GM10248 (cell line): Measurements from ENCODE around the gene ZFPL1.
"Not testable (repeated sequence)": the region's sequence is repeated elsewhere in the genome, so short reads cannot be mapped to it uniquely, and the experiment has no call there.

ENCODE experiments used
- CTCF ChIA-PET: fragments of 300-600 bp; sonication (Branson Sonifier 250); formaldehyde crosslinking; extraction: SDS; loops from one replicate; lab custom pipeline; 2021; ENCODE audit warnings: antibody characterized with exemption; lab: Yijun Ruan, JAX
- POLR2A ChIA-PET: fragments of 350-650 bp; sonication (Branson Sonifier 250); formaldehyde crosslinking; extraction: SDS; loops from one replicate; lab custom pipeline; 2020; ENCODE audit warnings: antibody characterized with exemption; lab: Yijun Ruan, JAX
- DNase-seq: peaks from one replicate; pipeline ENCODE4 v3.0.0; 2012; ENCODE audit errors: extremely low spot score
- TF ChIP-seq, protein P1 (sequence below): IDR thresholded peaks from 2 replicates; pipeline ENCODE4 v1.5.1; 2012; ENCODE audit warnings: mild to moderate bottlenecking, low read depth; ENCODE audit errors: extremely low read depth, missing control alignments, control extremely low read depth

ZFPL1 gene

DNA sequence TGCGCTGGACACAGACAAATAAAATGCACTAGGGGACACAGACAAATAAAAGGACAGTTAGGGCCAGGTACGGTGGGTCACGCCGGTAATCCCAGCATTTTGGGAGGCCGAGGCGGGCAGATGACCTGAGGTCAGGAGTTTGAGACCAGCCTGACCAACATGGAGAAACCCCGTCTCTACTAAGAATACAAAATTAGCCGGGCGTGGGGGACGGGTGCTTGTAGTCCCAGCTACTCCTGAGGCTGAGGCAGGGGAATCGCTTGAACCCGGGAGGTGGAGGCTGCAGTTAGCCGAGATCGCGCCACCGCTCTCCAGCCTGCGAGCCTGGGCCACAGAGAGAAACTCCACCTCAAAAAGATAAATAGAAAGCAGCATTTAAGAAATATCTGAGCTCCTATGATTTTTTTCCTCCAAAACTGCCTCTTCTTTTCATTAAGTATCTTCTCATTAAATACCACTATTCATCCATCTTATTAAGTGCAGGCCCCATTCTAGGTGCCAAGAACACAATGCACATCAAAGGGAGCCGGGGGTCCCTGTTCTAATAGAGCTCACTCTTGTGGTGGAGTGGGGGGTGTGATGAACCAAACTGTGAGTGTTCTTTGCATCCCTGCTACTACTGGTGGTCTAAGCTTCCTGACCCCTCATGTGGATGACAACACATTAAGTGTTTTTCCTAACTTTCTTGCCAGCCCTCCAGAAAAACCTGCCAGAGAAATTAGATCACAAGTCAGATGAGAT, 34.2 kb downstream of the ZFPL1 start:
- ChIA-PET CTCF (interaction anchor here (0.6 to 7.2 kb wide), 15 partner anchors 10 to 278 kb away, joined by 3 to 73 read pairs (median 5); partner anchors contain the start of genes ARL2, CAPN1 and SAC3D1), POLR2A (interaction anchor here (0.6 to 1.4 kb wide), 5 partner anchors 104 to 401 kb away, joined by 3 to 7 read pairs (median 4); partner anchors contain the start of genes CDC42BPG and POLA2)
- TF ChIP-seq, protein P1, sequence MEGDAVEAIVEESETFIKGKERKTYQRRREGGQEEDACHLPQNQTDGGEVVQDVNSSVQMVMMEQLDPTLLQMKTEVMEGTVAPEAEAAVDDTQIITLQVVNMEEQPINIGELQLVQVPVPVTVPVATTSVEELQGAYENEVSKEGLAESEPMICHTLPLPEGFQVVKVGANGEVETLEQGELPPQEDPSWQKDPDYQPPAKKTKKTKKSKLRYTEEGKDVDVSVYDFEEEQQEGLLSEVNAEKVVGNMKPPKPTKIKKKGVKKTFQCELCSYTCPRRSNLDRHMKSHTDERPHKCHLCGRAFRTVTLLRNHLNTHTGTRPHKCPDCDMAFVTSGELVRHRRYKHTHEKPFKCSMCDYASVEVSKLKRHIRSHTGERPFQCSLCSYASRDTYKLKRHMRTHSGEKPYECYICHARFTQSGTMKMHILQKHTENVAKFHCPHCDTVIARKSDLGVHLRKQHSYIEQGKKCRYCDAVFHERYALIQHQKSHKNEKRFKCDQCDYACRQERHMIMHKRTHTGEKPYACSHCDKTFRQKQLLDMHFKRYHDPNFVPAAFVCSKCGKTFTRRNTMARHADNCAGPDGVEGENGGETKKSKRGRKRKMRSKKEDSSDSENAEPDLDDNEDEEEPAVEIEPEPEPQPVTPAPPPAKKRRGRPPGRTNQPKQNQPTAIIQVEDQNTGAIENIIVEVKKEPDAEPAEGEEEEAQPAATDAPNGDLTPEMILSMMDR = no peak
- DNase-seq = no peak

DNA sequence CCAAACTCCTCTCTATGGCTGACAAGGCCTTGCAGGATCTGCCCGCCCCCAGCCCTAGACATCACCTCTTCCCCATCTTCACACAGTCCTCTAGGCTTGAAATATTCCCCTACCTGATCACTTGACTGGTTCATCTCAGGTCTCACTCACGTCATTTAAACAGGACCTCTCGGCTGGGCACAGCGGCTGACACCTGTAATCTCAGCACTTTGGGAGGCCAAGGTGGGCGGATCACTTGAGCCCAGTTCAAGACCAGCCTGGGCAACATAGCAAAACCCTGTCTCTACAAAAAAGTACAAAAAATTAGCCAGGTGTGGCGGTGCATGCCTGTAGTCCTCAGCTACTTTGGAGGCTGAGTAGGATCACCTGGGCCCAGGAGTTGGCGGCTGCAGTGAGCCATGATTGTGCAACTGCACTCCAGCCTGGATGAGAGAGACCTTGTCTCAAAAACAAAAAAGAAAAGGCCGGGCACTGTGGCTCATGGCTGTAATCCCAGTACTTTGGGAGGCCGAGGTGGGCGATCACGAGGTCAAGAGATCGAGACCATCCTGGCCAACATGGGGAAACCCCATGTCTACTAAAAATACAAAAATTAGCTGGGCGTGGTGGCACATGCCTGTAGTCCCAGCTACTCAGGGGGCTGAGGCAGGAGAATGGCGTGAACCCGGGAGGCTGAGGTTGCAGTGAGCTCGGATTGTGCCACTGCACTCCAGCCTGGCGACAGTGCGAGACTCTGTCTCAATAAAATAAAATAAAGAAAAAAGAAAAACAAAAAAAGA, 35.1 kb downstream of the ZFPL1 start:
- DNase-seq = not testable (repeated sequence)
- ChIA-PET CTCF (interaction anchor here (0.6 to 7.2 kb wide), 14 partner anchors 8 to 279 kb away, joined by 3 to 73 read pairs (median 5); partner anchors contain the start of genes ARL2, CAPN1, SAC3D1 and TM7SF2), POLR2A (interaction anchor here (1.4 kb wide), 1 partner anchor 143 kb away, joined by 4 read pairs; the partner anchor contains the start of gene POLA2)

DNA sequence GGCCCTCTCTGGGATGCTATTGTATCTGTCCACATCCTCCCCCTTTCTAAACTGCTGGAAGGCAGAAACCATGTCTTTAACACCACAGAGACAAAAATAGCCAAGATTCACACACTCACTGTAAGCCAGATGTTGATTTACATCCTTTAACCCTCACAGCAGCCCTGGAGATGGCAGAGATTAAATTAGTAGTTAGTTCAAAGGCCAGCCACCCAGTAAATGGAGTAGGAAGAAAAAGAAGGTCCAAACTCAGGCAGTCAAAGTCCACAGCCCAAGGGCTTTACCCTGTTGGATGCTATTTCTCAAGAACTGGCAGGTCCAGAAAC, 35.6 kb downstream of the ZFPL1 start:
- ChIA-PET CTCF (interaction anchor here (1.3 to 7.2 kb wide), 5 partner anchors 8 to 272 kb away, joined by 3 to 73 read pairs (median 12); partner anchors contain the start of genes ARL2, SAC3D1 and TM7SF2), POLR2A (interaction anchor here (1.4 kb wide), 1 partner anchor 142 kb away, joined by 4 read pairs; the partner anchor contains the start of gene POLA2)
- no peak for DNase-seq

DNA sequence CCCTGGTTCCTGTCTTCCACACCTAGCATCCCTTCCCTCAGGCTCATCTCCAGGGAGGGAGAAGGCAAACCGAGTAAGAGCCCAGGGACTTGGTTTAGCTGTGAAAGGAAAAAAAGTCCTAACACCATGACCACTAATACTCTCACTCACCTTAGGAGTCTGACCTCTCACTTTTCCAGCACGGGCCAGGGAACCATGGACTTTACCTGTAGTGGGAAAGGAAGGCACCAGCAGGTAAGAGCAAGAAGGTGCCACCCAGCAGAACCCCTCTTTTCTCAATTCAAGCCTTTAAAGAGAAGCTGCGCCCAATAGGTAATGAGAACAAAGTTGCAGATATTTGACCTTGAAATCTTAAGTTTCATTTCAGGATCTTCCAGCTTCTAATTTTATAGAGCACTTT, 36.8 kb downstream of the ZFPL1 start:
- CTCF ChIA-PET = interaction anchor here (0.9 to 7.2 kb wide), 6 partner anchors 9 to 275 kb away, joined by 3 to 73 read pairs (median 4); partner anchors contain the start of genes ARL2, CAPN1 and TM7SF2
- TF ChIP-seq, protein P1 = no peak
- no peak for DNase-seq
- POLR2A ChIA-PET = interaction anchor here (1.7 kb wide), 1 partner anchor 11 kb away, joined by 5 read pairs; no protein-coding TSS in a partner anchor

More for the DNA sequence above, 35.6 kb downstream of the ZFPL1 start:
- TF ChIP-seq, protein P1 = no peak

DNA sequence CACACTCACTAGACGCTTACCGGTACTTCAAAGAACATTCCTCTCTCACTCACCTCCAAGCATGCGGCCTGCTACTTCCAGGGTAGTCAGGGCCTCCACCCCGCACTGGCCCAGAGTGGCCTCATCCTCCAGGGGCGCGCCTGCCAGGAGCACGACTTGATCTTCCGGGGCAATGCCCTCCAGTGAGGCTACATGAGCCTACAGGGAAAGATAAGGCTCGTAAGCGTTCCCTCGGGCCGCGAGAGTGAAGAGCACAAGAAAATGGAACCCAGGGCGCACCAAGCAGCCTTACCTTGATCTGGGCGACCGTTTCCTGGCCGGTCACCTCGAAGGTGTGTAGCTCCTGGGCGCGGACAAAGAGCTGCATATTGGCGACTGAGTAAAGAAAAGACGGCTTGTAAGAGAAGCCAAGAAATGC, 37.4 kb downstream of the ZFPL1 start:
- DNase-seq = no peak
- ChIA-PET CTCF (interaction anchor here (0.7 to 7.2 kb wide), 11 partner anchors 9 to 276 kb away, joined by 3 to 73 read pairs (median 4); partner anchors contain the start of genes ARL2, CAPN1, SYVN1 and TM7SF2), POLR2A (interaction anchor here (1.0 to 2.0 kb wide), 8 partner anchors 8 to 108 kb away, joined by 4 to 10 read pairs (median 4); partner anchors contain the start of genes ARL2, CAPN1, SYVN1 and TM7SF2)
- TF ChIP-seq, protein P1 = no peak

DNA sequence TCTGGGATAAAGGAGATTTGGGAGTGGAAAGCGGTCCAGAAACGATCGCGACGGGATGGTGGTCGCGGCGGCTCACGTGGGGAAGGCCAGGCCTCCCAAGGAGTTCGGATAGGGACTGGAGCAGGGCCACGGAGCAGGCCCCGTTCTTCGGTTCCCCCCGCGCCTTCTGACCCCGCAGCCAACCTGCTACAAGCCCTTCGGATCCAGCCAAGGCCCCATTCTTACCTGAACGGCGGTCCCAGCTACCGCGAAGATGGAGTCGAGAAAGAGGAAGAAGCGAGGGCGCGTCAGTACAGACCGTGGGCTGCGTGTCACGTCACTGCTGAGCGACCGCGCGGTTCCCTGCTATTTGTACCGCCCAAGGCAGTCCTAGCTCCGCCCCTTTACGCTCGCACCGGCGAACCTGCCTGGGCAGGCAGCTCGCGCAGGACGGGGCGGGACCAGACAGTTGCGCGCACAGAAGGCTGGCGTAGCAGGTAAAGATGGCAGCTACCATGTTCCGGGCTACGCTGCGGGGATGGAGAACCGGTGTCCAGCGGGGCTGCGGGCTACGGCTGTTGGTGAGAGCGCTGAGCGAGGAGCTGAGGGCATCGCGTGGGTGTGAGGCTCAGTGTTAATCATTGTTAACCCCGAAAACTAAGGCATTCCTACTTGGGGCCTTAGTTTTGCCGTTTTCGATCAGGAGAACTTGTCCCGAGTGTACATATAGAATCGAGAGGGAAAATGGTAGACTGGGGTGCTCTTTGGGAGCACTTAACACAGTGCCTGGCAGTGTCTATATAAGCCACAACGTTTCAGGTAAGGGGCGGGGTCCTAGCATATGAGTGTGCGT, 38.1 kb downstream of the ZFPL1 start, which contains the start of the genes FAU and MRPL49:
Gene FAU, minus strand, starts transcription at position 270 of the 832 bp plus-strand sequence. CDS start 321 bp downstream, outside the sequence.
Gene MRPL49, plus strand, starts transcription at position 457 of the 832 bp plus-strand sequence. Its CDS starts 26 bp downstream, at position 483.
- POLR2A ChIA-PET = interaction anchor here (0.5 to 2.0 kb wide), 11 partner anchors 8 to 387 kb away, joined by 4 to 10 read pairs (median 4); partner anchors contain the start of genes ARL2, CAPN1, SYVN1 and TM7SF2
- CTCF ChIA-PET = interaction anchor here (0.7 to 7.2 kb wide), 11 partner anchors 9 to 277 kb away, joined by 3 to 73 read pairs (median 4); partner anchors contain the start of genes ARL2, CAPN1, SYVN1 and TM7SF2
- TF ChIP-seq, protein P1 = no peak
- DNase-seq = peak; percentile 97
